ENCODE data around the gene MIOX. TPM values are rescaled to one million over a fixed set of nuclear protein-coding genes. Genes with fewer than 3 reads are reported as not detected.

MIOX gene
- total RNA-seq, 2 experiments from 2014 or later: 0.23 to 0.61 TPM

DNA sequence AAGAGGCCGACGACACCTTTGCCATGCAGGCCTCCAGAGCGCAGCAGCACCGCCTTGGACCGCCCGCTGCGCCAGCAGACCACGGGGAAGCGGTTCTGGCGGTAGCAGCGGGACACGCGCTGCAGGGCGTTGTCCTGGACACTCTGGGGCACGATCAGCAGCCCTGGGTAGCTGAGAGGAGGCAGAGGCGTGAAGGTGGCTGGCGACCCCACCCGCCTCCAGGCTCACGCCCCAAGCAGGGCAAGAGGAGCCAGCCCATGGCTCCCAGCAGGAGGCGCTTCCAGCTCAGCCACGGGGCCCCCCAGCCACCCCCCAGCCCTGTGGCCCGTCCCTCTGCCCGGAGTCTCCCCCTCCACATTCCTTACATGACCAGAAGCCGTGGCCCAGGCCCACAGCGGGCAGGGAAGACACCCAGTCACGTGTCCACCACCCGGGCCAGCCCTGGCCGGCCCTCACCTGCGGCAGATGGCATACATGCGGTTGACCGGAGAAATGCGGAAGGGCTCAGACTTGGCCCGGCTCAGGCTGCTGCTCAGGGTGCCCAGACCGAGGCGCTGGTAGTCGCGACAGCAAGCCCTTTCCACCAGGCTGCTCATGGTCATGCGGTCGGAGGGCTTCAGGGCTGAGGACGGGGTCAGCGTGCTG, 27.0 kb upstream of the MIOX start:
- Mint-ChIP-seq H3K27ac (no peak overlapping the region), H3K4me1 (peaks cover 4% of the 10 kb centered on the region), H3K9me3 (ENCODE audit: low read depth) (no peaks in the 10 kb centered on the region), H3K4me3 (no peak overlapping the region), H3K36me3 (peaks cover 31% of the 10 kb centered on the region), H3K27me3 (no peaks in the 10 kb centered on the region)
- ATAC-seq (no peak), DNase-seq (no peak)
- CTCF ChIA-PET: interaction anchor here (0.8 to 2.2 kb wide), 4 partner anchors 9 to 39 kb away, joined by 3 to 5 read pairs (median 4); no protein-coding TSS in a partner anchor

DNA sequence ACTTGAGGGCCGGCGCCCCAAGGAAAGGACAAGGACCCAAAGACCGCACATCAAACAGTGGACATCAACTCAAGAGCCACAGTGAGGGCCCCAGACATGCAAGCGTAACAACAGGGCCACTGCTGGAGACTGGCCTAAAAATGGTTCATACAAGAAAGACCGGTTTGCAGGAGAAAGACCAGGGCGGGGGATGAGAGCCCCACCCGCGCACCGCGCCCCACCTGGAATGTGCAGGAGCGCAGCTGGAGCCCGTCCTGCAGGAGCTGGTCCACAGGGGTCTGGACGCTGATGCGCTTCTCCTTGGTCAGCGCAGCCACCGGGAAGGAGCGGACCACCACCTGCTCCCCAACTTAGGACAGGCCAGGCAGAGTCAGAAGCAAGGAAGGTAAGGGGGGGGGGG, 25.7 kb upstream of the MIOX start:
- H3K9me3 Mint-ChIP-seq (ENCODE audit: low read depth): no peaks in the 10 kb centered on the region
- CTCF ChIA-PET: interaction anchor here (2.2 kb wide), 1 partner anchor 37 kb away, joined by 4 read pairs; no protein-coding TSS in a partner anchor

DNA sequence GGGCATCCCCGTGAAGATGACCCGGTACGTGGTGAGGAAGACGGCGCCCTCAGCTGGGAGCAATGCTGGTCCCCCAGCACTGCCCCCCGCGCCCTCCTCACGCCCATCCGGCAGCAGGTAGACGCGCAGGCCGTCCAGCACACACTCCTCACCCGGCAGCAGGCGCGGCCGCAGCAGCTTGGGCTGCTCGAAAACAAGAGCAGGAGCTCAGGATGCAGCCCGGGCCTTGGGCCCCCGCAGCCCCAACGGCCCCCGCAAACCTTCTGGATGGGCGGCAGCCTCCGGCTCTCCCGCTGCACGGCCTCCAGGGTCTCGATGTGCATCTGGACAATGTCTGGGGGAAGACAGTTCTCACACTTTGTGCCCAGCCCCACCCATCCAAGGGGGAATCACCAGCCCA, 25.1 kb upstream of the MIOX start:
- ATAC-seq (no peak), DNase-seq (no peak)
- H3K36me3 Mint-ChIP-seq: peaks cover 36% of the 10 kb centered on the region
- CTCF ChIA-PET: no interaction called here
- H3K27ac Mint-ChIP-seq: no peak overlapping the region
- H3K27me3 Mint-ChIP-seq: no peaks in the 10 kb centered on the region
- no peak overlapping the region for H3K4me3 Mint-ChIP-seq
- H3K9me3 Mint-ChIP-seq (ENCODE audit: low read depth): no peaks in the 10 kb centered on the region
- H3K4me1 Mint-ChIP-seq: peaks cover 7% of the 10 kb centered on the region

More for the DNA sequence above, 25.7 kb upstream of the MIOX start:
- ATAC-seq (no peak), DNase-seq (no peak)
- Mint-ChIP-seq H3K27ac (no peak overlapping the region), H3K4me1 (peaks cover 4% of the 10 kb centered on the region), H3K4me3 (no peak overlapping the region), H3K27me3 (no peaks in the 10 kb centered on the region), H3K36me3 (peaks cover 30% of the 10 kb centered on the region)

DNA sequence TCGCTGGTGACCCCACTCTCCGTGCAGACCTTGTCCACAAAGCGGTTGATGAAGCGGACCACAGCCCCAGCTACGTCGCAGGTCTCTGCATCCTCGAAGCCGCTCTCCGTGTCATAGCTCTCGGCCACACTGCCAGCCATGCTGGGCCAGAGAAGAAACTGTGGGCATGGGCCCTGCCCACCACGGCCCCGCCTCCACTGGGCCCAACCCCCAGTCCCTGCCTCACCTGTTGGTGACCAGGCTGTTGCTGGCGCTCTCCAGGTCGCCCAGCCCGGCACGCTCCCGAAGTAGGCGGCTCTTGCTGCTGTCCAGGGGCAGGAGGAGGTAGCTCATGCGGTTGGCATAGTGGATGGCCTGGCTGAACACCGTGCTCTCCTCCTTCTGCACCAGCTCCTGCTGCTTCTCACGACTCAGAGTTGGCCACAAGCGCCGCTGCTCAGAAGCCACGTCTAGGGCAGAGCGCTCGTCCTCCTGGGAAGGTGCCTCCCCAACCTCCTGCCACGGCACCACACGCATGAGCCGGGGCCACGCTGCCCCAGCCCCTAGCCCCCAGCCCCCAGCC, 24.6 kb upstream of the MIOX start:
- no peaks in the 10 kb centered on the region for H3K9me3 Mint-ChIP-seq (ENCODE audit: low read depth)
- H3K27ac Mint-ChIP-seq: no peak overlapping the region
- no peaks in the 10 kb centered on the region for H3K27me3 Mint-ChIP-seq
- no peak for ATAC-seq
- H3K4me3 Mint-ChIP-seq: no peak overlapping the region
- H3K36me3 Mint-ChIP-seq: peaks cover 37% of the 10 kb centered on the region
- CTCF ChIA-PET: no interaction called here
- H3K4me1 Mint-ChIP-seq: peaks cover 11% of the 10 kb centered on the region
- DNase-seq: no peak

DNA sequence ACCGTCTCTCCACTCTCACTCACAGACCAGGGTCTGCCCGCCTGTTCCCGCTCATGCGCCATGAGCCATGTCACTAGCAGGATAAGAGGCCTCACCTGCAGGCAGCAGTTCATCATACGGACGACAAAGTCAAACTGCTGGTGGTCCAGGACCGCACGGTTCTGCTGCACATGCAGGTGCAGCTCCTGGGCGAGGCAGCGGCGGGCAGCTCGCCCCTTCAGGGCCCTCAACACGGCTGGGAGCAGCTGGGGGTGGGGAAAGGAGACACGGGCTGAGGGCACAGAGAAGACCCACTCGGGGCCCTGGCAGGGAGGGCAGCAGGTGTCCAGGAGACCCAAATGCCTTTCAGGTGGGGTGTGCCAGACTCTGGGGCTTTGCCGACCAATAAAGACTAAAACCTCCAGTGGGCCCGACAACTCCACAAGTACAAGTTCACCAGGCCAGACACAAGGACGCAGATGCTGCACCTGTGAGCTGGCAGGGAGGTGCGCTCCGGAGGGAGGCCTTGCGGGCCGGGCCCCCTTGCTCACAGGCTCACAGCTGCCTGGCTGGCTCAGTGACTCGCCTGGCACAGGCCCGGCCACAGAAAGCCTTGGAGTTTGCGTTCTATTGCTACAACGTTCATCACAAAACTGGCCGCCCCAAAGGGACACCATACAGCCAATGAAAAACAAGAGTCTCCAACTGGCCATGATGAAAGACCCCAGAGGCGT, 23.3 kb upstream of the MIOX start:
- no peaks in the 10 kb centered on the region for H3K27me3 Mint-ChIP-seq
- no peak overlapping the region for H3K4me3 Mint-ChIP-seq
- DNase-seq (no peak), ATAC-seq (no peak)
- H3K36me3 Mint-ChIP-seq: peaks cover 34% of the 10 kb centered on the region
- CTCF ChIA-PET: interaction anchor here (0.7 to 1.5 kb wide), 3 partner anchors 9 to 34 kb away, joined by 3 to 6 read pairs (median 3); no protein-coding TSS in a partner anchor
- H3K27ac Mint-ChIP-seq: no peak overlapping the region
- H3K4me1 Mint-ChIP-seq: peaks cover 21% of the 10 kb centered on the region
- no peaks in the 10 kb centered on the region for H3K9me3 Mint-ChIP-seq (ENCODE audit: low read depth)

DNA sequence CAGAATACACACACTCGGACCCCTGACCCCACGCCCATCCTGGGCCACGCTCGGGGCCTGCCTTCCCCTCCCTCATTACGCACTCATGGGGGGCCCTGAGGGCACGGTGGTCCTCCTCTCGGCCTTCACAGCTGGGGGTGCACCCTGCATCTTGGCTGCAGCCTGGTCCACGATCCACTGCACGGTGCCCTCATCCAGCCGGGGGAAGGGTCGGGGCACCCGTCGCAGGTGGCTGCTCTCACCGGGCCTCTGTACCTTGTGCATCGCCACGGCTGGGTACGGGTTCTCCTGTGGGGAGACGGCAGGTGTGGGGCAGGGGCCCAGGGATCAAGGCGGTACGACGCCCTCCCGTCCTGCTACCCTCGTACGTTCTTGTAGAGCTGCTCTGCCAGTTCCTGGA, 22.2 kb upstream of the MIOX start:
- no peaks in the 10 kb centered on the region for H3K9me3 Mint-ChIP-seq (ENCODE audit: low read depth)
- no peaks in the 10 kb centered on the region for H3K27me3 Mint-ChIP-seq
- peaks cover 32% of the 10 kb centered on the region for H3K36me3 Mint-ChIP-seq
- DNase-seq (no peak), ATAC-seq (no peak)
- H3K4me1 Mint-ChIP-seq: peaks cover 31% of the 10 kb centered on the region
- H3K4me3 Mint-ChIP-seq: no peak overlapping the region
- no peak overlapping the region for H3K27ac Mint-ChIP-seq
- CTCF ChIA-PET: interaction anchor here (1.5 kb wide), 1 partner anchor 33 kb away, joined by 6 read pairs; no protein-coding TSS in a partner anchor

DNA sequence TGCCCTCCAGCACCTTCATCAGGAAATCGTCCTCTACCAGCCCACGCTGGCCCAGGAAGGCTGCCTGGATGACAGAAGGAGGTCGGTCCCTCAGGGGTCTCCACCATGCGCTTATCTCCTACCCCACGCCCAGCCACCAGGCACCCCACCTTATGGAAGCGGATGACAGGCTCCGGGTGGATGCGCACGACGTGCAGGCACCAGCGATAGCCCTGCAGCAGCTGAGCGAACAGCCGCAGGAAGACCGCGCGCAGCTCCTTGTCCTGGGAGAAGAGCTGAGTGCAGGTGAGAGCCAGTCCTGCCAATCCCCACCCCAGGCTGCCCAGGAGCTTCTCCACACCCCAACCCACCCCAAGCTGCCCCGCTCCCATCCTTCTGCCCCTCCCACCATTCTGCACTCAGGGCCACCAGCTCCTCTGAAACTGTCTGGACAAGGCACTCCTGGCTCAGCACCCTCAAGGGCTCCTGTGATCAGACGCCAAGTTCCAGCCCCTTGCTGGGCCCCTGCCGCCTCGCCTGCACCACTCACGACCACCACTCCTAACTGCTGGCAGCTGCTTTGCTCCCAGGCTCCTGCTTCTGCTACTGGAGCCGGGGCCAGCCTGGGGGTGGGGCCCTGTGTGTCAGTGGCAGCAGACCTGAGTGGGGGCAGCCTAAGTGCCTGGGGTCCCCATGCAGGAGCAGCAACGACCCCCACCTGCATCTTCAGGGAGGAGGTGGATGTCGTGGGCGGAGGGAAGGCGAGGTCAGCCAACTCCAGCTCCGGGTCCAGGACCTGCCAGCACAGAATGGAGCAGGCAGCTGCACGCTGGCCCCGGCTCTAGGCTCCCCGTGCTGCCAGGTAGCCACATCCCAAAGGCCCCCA, 21.4 kb upstream of the MIOX start:
- Mint-ChIP-seq H3K9me3 (ENCODE audit: low read depth) (no peaks in the 10 kb centered on the region), H3K36me3 (peaks cover 30% of the 10 kb centered on the region), H3K4me3 (no peak overlapping the region), H3K27me3 (no peaks in the 10 kb centered on the region), H3K27ac (no peak overlapping the region), H3K4me1 (peaks cover 35% of the 10 kb centered on the region)
- DNase-seq: no peak
- CTCF ChIA-PET: interaction anchor here (0.7 kb wide), 2 partner anchors 43 to 57 kb away, joined by 3 read pairs; no protein-coding TSS in a partner anchor
- no peak for ATAC-seq

DNA sequence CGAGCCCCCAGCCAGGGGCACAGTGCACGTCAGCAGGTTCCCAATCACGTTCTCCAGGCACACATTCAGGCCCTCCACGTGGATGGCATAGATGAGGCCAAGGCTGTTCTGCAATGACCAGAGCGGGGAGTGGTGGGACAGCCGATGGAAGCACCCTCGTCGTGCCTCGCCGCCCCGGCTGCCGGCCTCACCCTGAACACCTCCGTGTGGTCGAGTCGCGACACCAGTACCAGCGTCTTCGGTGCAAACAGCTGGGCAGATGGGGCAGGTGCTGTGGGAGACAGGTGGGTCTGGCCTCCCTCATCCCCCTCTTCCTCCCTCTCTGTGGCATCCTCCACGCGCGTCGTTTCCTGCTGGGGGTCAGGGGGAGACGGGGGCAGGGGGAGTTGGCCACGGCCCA, 19.3 kb upstream of the MIOX start:
- H3K4me1 Mint-ChIP-seq: peaks cover 56% of the 10 kb centered on the region
- H3K4me3 Mint-ChIP-seq: no peak overlapping the region
- no peak overlapping the region for H3K27ac Mint-ChIP-seq
- H3K36me3 Mint-ChIP-seq: peaks cover 24% of the 10 kb centered on the region
- ATAC-seq (no peak), DNase-seq (no peak)
- no peaks in the 10 kb centered on the region for H3K27me3 Mint-ChIP-seq
- H3K9me3 Mint-ChIP-seq (ENCODE audit: low read depth): no peaks in the 10 kb centered on the region
- CTCF ChIA-PET: interaction anchor here (0.6 to 1.3 kb wide), 3 partner anchors 11 to 31 kb away, joined by 3 read pairs; no protein-coding TSS in a partner anchor

DNA sequence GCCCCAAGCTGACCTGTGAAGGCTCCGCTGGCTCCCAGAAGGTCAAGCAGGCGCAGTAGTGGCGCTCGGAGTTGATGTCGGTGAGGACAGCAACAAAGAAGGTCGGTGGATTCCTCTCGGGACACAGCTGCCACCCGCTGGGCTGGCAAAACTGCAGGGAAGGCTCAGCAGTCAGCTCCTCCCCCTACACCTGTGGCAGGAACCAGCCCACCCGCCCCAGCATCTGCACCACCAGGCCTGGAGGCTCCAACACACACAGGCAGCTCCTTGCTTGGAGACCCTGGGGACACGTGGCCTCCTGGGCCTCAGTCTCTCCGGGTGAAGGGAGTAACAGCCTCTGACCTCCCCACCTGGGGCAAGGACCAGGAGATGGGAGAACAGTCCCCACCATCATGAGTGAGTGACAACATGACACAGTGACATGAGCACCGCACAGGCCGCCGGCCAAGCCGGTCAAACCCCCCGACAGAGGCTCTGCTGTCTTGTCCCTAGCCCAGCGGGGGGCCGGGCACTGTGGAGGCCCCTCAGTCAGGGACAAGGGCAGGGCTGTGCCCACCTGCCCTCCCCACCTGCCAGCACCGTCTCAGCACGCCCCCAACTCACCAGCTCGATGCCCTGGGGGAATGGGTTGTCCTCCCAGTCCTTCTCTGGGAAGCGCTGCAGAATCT, 18.8 kb upstream of the MIOX start:
- Mint-ChIP-seq H3K27ac (peak overlapping the region; percentile 88), H3K4me1 (peaks cover 61% of the 10 kb centered on the region), H3K9me3 (ENCODE audit: low read depth) (no peaks in the 10 kb centered on the region), H3K4me3 (no peak overlapping the region), H3K36me3 (peaks cover 25% of the 10 kb centered on the region), H3K27me3 (no peaks in the 10 kb centered on the region)
- CTCF ChIA-PET: interaction anchor here (0.6 to 4.0 kb wide), 7 partner anchors 9 to 154 kb away, joined by 3 to 20 read pairs (median 3); partner anchors contain the start of gene SCO2
- ATAC-seq (no peak), DNase-seq (no peak)

DNA sequence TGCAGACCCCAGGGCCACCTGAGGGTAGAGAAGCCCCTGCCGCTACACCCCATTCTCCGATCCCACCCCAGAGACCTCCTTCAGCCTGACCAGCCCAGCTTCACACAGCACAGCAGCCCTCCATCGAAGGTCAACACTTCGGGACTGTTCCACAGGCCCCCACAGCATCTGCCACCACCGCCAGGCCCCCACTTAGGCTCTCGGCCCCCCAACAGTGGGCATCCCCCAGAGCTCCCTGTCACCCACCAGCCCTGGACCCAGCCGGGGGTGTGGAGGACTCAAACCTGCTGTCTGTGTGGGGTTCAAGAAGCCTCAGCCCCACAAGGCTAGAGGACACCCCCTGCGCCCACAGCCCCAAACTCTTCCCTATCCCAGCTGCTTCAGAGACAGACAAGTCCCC, 18.0 kb upstream of the MIOX start:
- no peak for ATAC-seq
- no peak for DNase-seq
- CTCF ChIA-PET: interaction anchor here (0.6 to 4.0 kb wide), 8 partner anchors 10 to 153 kb away, joined by 3 to 20 read pairs (median 4); partner anchors contain the start of genes LMF2, NCAPH2 and SCO2
- Mint-ChIP-seq H3K4me1 (peaks cover 69% of the 10 kb centered on the region), H3K27me3 (no peaks in the 10 kb centered on the region), H3K27ac (peak overlapping the region; percentile 88), H3K4me3 (peak overlapping the region; percentile 69), H3K9me3 (ENCODE audit: low read depth) (no peaks in the 10 kb centered on the region), H3K36me3 (peaks cover 26% of the 10 kb centered on the region)

DNA sequence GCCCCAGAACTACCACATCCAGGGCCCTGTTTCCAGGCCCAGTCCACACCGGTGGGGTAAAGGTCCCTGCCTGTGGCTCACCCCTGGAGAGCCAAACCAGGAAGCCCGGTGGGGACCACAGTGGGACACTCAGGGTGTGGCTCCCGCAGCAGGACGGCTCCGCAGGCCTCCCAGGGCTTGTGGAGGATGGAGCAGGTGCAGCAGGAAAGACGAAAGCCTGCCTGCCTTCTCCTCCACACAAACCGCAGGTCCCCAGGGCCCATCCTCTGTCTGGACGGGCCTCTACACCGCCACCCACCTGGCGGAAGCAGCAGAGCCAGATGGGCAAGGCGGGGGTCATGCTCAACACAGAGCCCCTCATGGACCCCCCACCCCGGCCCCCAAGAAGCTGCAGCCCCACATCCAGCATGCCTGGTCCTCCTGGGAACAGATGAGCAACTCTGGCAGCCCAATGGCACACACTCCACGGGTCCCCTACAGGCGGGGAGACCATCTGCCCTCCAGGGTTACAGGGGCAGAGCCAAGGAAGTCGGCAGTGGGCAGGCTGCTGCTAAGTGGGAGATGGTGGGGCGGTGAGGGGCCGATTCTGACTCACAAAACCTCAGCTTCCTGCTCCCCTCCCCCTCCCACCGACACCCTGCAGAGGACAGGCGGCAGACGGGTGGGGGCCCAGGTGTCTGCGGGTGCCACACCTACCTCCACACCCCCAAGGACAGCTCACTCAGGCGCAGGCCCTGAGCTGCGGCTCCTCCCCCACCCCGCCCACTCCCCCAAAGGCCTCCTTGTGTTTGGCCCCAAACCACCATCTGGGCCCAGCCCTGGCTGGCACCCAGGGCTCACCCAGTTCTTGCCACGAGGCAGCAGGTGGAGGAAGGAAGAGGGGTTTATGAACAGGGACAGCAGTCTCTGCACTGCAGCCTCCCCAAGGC, 17.0 kb upstream of the MIOX start:
- CTCF ChIA-PET: interaction anchor here (0.6 to 4.0 kb wide), 15 partner anchors 12 to 193 kb away, joined by 3 to 20 read pairs (median 5); partner anchors contain the start of genes ADM2, LMF2, NCAPH2 and SCO2
- H3K27me3 Mint-ChIP-seq: no peaks in the 10 kb centered on the region
- peaks cover 69% of the 10 kb centered on the region for H3K4me1 Mint-ChIP-seq
- ATAC-seq (peak; percentile 77), DNase-seq (peak; percentile 99)
- peak overlapping the region; percentile 69 for H3K4me3 Mint-ChIP-seq
- no peaks in the 10 kb centered on the region for H3K9me3 Mint-ChIP-seq (ENCODE audit: low read depth)
- peak overlapping the region; percentile 88 for H3K27ac Mint-ChIP-seq
- peaks cover 19% of the 10 kb centered on the region for H3K36me3 Mint-ChIP-seq

Measured in activated CD8-positive, alpha-beta memory T cell treated with anti-CD3 and anti-CD28 coated beads, Interleukin-2, amount 10 ng/mL, durations not matched to agents 7 days and 5 days (primary cell).